H9 (cell line): ENCODE results near the gene FASTK. TPM values are rescaled to one million over a fixed set of nuclear protein-coding genes. Genes with fewer than 3 reads are reported as not detected.

Experiments used
- DNase-seq: peaks from one replicate; pipeline ENCODE4 v3.0.0-alpha.2; 2017
- H2AFZ ChIP-seq: one replicate; pipeline ENCODE4 v1.6.1; 2013; ENCODE audit warnings: mild to moderate bottlenecking, low read length, control low read depth, moderate library complexity
- H2AK5ac ChIP-seq: 2 replicates; pipeline ENCODE4 v1.6.1; 2013; ENCODE audit warnings: low read length, control low read depth, mixed read lengths; ENCODE audit not compliant: insufficient read length
- H2BK120ac ChIP-seq: one replicate; pipeline ENCODE4 v1.6.1; 2013; ENCODE audit warnings: low read depth, mild to moderate bottlenecking, low read length, control low read depth, inconsistent platforms; ENCODE audit not compliant: poor library complexity, severe bottlenecking
- H2BK12ac ChIP-seq: 2 replicates; pipeline ENCODE4 v1.6.1; 2013; ENCODE audit warnings: low read length, control low read depth, mixed read lengths, low read depth; ENCODE audit not compliant: insufficient read length
- H2BK15ac ChIP-seq: 2 replicates; pipeline ENCODE4 v1.6.1; 2013; ENCODE audit warnings: low read depth, low read length, control low read depth
- H2BK20ac ChIP-seq: one replicate; pipeline ENCODE4 v1.6.1; 2013; ENCODE audit warnings: low read depth, mild to moderate bottlenecking, low read length, control low read depth, inconsistent platforms; ENCODE audit not compliant: poor library complexity, severe bottlenecking
- H2BK5ac ChIP-seq: 2 replicates; pipeline ENCODE4 v1.6.1; 2013; ENCODE audit warnings: low read length, control low read depth, mixed read lengths; ENCODE audit not compliant: insufficient read length
- H3K14ac ChIP-seq: 2 replicates; pipeline ENCODE4 v1.6.1; 2013; ENCODE audit warnings: low read length, control low read depth; ENCODE audit not compliant: insufficient read depth
- H3K18ac ChIP-seq: 2 replicates; pipeline ENCODE4 v1.6.1; 2013; ENCODE audit warnings: low read depth, mild to moderate bottlenecking, mixed read lengths, low read length, control low read depth; ENCODE audit not compliant: insufficient read length
- H3K23ac ChIP-seq: 2 replicates; pipeline ENCODE4 v1.6.1; 2013; ENCODE audit warnings: low read length, control low read depth, mixed read lengths, low read depth; ENCODE audit not compliant: insufficient read length
- H3K23me2 ChIP-seq: 2 replicates; pipeline ENCODE4 v1.6.1; 2013; ENCODE audit warnings: low read depth, mild to moderate bottlenecking, mixed read lengths, low read length, control low read depth; ENCODE audit not compliant: insufficient read length, poor library complexity, severe bottlenecking
- H3K27ac ChIP-seq: 2 replicates; pipeline ENCODE4 v1.5.1; 2013; ENCODE audit warnings: low read length, control low read depth, mixed read lengths, low read depth; ENCODE audit not compliant: insufficient read length
- H3K27me3 ChIP-seq: 2 replicates; pipeline ENCODE4 v1.6.1; 2013; ENCODE audit warnings: low read length, control low read depth, inconsistent platforms; ENCODE audit not compliant: insufficient read depth
- H3K4ac ChIP-seq: 2 replicates; pipeline ENCODE4 v1.6.1; 2013; ENCODE audit warnings: low read depth, mild to moderate bottlenecking, control low read depth, inconsistent platforms, low read length, moderate library complexity
- H3K4me1 ChIP-seq: 2 replicates; pipeline ENCODE4 v1.6.1; 2013; ENCODE audit warnings: low read length, control low read depth, inconsistent platforms; ENCODE audit not compliant: insufficient read depth
- H3K4me2 ChIP-seq: 2 replicates; pipeline ENCODE4 v1.6.1; 2013; ENCODE audit warnings: low read length, control low read depth, mixed read lengths; ENCODE audit not compliant: insufficient read length, insufficient read depth
- H3K56ac ChIP-seq: 2 replicates; pipeline ENCODE4 v1.6.1; 2013; ENCODE audit warnings: low read depth, mild to moderate bottlenecking, mixed read lengths, low read length, control low read depth; ENCODE audit not compliant: insufficient read length
- H3K79me1 ChIP-seq: 2 replicates; pipeline ENCODE4 v1.6.1; 2013; ENCODE audit warnings: low read depth, mild to moderate bottlenecking, moderate library complexity, low read length, control low read depth, inconsistent platforms; ENCODE audit not compliant: insufficient read depth, poor library complexity, severe bottlenecking
- H3K79me2 ChIP-seq: 2 replicates; pipeline ENCODE4 v1.6.1; 2013; ENCODE audit warnings: low read length, control low read depth, inconsistent platforms; ENCODE audit not compliant: insufficient read depth
- H3K9ac ChIP-seq: 2 replicates; pipeline ENCODE4 v1.6.1; 2013; ENCODE audit warnings: low read length, control low read depth, mixed read lengths; ENCODE audit not compliant: insufficient read length; ENCODE audit errors: extremely low read depth
- H3K9me3 ChIP-seq: one replicate; pipeline ENCODE4 v1.6.1; 2013; ENCODE audit warnings: low read depth, low read length, inconsistent platforms; ENCODE audit not compliant: control insufficient read depth
- H3T11ph ChIP-seq: one replicate; pipeline ENCODE4 v1.6.1; 2013; ENCODE audit warnings: mild to moderate bottlenecking, low read length, control low read depth, inconsistent platforms
- H4K20me1 ChIP-seq: one replicate; pipeline ENCODE4 v1.6.1; 2013; ENCODE audit not compliant: control insufficient read depth, insufficient read length, insufficient read depth
- H4K5ac ChIP-seq: 2 replicates; pipeline ENCODE4 v1.6.1; 2013; ENCODE audit warnings: low read depth, mild to moderate bottlenecking, mixed read lengths, low read length, control low read depth; ENCODE audit not compliant: insufficient read length
- H4K8ac ChIP-seq: replicated peaks from 2 replicates; pipeline ENCODE4 v1.6.1; 2013; ENCODE audit warnings: low read length, control low read depth, mixed read lengths, low read depth; ENCODE audit not compliant: insufficient read length
- H4K91ac ChIP-seq: 2 replicates; pipeline ENCODE4 v1.6.1; 2013; ENCODE audit warnings: low read depth, mild to moderate bottlenecking, moderate library complexity, mixed read lengths, low read length, control low read depth; ENCODE audit not compliant: insufficient read length
- H3K27ac Mint-ChIP-seq, 3 experiments: 2 replicates in 2 of 3; 3 replicates in 1 of 3; pipeline ENCODE4 v1.8.0; 2020 to 2021; ENCODE audit warnings: mixed read lengths in 3 of 3, mild to moderate bottlenecking in 1 of 3, moderate library complexity in 1 of 3
- H3K27me3 Mint-ChIP-seq: 2 replicates; pipeline ENCODE4 v1.8.0; 2021; ENCODE audit warnings: low read depth, mild to moderate bottlenecking, moderate library complexity, mixed read lengths
- H3K36me3 Mint-ChIP-seq, 3 experiments: 2 replicates in 2 of 3; 3 replicates in 1 of 3; pipeline ENCODE4 v1.8.0; 2020 to 2021; ENCODE audit warnings: low read depth in 3 of 3, mixed read lengths in 3 of 3; ENCODE audit not compliant: insufficient read depth in 1 of 3
- H3K4me1 Mint-ChIP-seq, 2 experiments: 2 replicates each; pipeline ENCODE4 v1.8.0; 2020; ENCODE audit warnings: mixed read lengths in 2 of 2
- H3K4me3 Mint-ChIP-seq, 2 experiments: 2 replicates in 1 of 2; 3 replicates in 1 of 2; pipeline ENCODE4 v1.8.0; 2020 to 2021; ENCODE audit warnings: mild to moderate bottlenecking in 2 of 2, mixed read lengths in 2 of 2, moderate library complexity in 1 of 2
- H3K9me3 Mint-ChIP-seq, 2 experiments: 2 replicates in 1 of 2; 3 replicates in 1 of 2; pipeline ENCODE4 v1.8.0; 2020; ENCODE audit warnings: mild to moderate bottlenecking in 2 of 2, mixed read lengths in 2 of 2, moderate library complexity in 1 of 2
- CTCF ChIP-seq: fragments of 200-600 bp; sonication (generic); conservative IDR thresholded peaks from 3 replicates; pipeline ENCODE4 v1.8.0; 2021; ENCODE audit warnings: antibody characterized with exemption, mild to moderate bottlenecking
- WGBS: extraction: QIAGEN DNeasy Blood & Tissue Kit; methylation state at CpG from one replicate; pipeline ENCODE4 v1.1.7; 2013; ENCODE audit warnings: missing lambda C conversion rate, low lambda C conversion rate, mixed read lengths; ENCODE audit not compliant: insufficient read length; ENCODE audit errors: extremely low coverage; 5-methylcytosine and 5-hydroxymethylcytosine counted together
- total RNA-seq: library from RNA; stranded (reverse); gene quantifications from 2 replicates; pipeline ENCODE4 v1.2.1, GENCODE V29; 2021

The FASTK gene
- total RNA-seq, 1 experiment from 2014 or later: 57.8 TPM

- Histone ChIP-seq H3T11ph (no peak overlapping the region), H4K5ac (no peak overlapping the region), H3K23ac (no peak overlapping the region), H2BK15ac (no peak overlapping the region), H2BK5ac (no peak overlapping the region), H4K20me1 (no peaks in the 10 kb centered on the region), H3K56ac (no peak overlapping the region), H3K79me2 (no peaks in the 10 kb centered on the region), H3K4ac (no peak overlapping the region), H2AFZ (no peak overlapping the region), H3K9me3 (no peaks in the 10 kb centered on the region), H3K14ac (no peak overlapping the region), H3K27ac (no peak overlapping the region), H3K4me1 (peaks cover 3% of the 10 kb centered on the region; the same call in 1 of the 2 replicates), H4K8ac (no peak overlapping the region), H3K4me2 (no peak overlapping the region), H3K23me2 (peaks cover 10% of the 10 kb centered on the region), H2AK5ac (no peak overlapping the region), H3K9ac (no peak overlapping the region), H2BK120ac (no peak overlapping the region), H3K79me1 (no peaks in the 10 kb centered on the region), H2BK12ac (no peak overlapping the region), H3K18ac (no peak overlapping the region), H2BK20ac (no peak overlapping the region), H3K27me3 (no peaks in the 10 kb centered on the region), H4K91ac (no peak overlapping the region)
- no peaks in the 10 kb centered on the region for H3K9me3 Mint-ChIP-seq
- peaks cover 16% of the 10 kb centered on the region for H3K27me3 Mint-ChIP-seq
- TF ChIP-seq CTCF: peak; percentile 99
- peak; percentile 94 for DNase-seq
- peaks cover 38 to 65% (median 56%) of the 10 kb centered on the region in 3 experiments for H3K36me3 Mint-ChIP-seq
- H3K4me3 Mint-ChIP-seq: peak overlapping the region in 1 of 2 experiments; percentile 85; a peak in 2 of 5 replicates
- WGBS: no CpG with 5 or more reads among the region's 24 CpGs
- peak overlapping the region in 1 of 3 experiments; percentile 68; a peak in 1 of 7 replicates for H3K27ac Mint-ChIP-seq
- H3K4me1 Mint-ChIP-seq: peaks cover 19 to 26% of the 10 kb centered on the region in 2 experiments
Measured at GRCh38 chr7:151123822-151124464, 43.3 kb upstream of the FASTK start.
